CD4-positive, alpha-beta T cell treated with Interleukin-6 at 100 ng/mL for 8 hours (primary cell): ENCODE data around the gene MEIS2.

ENCODE experiments used
- DNase-seq: peaks from one replicate; pipeline ENCODE4 v3.0.0-alpha.2; 2020; ENCODE audit warnings: mixed read lengths, low spot score

MEIS2 gene

DNA sequence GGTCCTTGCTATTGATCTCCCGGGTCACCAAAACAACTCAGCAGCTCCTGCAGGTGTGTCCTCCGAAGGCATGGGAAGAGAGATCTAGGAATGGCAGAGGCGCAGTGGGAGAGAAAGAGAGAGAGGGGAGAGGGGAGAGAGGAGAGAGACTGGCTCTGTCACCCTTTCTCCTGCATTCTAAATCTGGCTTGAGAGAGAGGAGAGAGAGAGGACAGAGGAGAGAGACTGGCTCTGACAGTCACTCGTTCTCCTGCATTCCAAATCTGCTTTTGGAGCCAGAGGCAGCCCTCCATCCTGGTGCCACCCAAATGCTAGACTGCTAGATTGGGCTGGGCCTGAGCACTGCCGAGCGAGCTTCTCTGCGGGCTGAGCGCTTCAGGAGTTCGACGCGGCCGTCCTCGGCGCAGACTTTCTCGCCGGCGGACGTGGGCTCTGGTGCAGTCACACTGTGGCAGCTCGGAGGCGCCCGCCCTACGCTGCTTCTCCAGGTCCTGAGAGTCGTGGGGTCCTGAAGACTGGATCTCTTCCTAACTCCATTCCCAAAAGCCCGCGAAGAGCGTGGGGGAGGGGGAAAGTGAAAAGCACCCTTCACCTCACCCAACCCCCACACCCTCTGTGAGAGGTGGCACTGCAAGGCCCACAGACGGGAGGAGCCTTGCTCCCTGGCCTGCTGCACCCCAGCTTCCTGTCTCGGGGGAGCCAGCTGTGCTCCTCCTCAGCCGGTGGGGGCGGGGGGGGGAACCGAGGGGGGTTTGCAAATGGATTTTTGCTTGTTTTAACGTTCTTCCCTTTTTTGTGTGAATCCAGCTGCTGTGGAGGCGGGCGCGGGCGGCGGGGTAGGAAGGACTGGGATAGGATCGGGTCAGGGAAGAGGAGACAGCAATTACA, 222.3 kb downstream of the MEIS2 start:
- DNase-seq, result no peak

GRCh38 chr15:36877294-36877693, 223.1 kb downstream of the MEIS2 start:
- no peak for DNase-seq

- DNase-seq, result no peak
These were observed 224.5 kb downstream of the MEIS2 start for GRCh38 chr15:36875740-36876334.

- no peak for DNase-seq
These were observed 225.4 kb downstream of the MEIS2 start for GRCh38 chr15:36874930-36875329.

- DNase-seq, result no peak
These were observed 232.9 kb downstream of the MEIS2 start for GRCh38 chr15:36867436-36867835.

DNA sequence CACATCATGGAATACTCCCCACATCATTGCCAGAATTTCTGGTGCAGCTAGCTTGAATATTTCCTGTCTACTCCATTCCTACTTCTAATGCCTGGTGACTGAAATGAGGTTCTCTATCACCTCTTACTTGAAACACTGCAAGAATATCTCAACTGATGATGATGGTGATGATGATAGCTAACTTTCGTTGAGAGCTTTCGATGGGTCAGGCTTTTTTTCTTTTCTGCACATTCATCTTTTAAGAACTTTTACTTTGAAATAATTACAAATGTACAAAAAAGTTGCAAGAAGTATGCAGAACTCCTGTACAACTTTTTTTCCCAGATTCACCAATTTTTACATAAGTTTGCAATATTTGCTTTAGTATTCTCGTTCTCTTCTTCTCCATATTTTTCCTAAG, 233.5 kb downstream of the MEIS2 start:
- no peak for DNase-seq

- no peak for DNase-seq
These were observed 236.8 kb downstream of the MEIS2 start for GRCh38 chr15:36863570-36863969.

GRCh38 chr15:36860792-36861191, 239.6 kb downstream of the MEIS2 start:
- DNase-seq, result no peak

DNA sequence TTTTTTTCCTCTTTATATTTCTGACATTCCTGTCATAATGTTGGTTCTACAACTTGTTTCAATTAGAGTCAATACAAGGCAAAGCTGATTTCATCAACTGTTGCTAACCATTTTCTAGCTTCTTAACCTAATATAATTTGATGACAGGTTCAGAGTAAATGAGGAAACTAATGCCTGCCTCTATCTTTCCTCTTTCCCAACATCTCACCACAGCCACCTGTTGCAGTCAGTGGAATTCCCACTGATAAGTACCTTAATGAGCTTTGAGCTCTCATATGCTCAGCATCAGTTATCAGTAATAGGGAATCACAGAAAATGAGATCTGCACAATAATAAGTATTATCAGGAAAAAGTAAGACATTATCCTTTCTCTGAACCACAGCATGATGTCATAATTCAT, 241.9 kb downstream of the MEIS2 start:
- DNase-seq, result no peak

DNA sequence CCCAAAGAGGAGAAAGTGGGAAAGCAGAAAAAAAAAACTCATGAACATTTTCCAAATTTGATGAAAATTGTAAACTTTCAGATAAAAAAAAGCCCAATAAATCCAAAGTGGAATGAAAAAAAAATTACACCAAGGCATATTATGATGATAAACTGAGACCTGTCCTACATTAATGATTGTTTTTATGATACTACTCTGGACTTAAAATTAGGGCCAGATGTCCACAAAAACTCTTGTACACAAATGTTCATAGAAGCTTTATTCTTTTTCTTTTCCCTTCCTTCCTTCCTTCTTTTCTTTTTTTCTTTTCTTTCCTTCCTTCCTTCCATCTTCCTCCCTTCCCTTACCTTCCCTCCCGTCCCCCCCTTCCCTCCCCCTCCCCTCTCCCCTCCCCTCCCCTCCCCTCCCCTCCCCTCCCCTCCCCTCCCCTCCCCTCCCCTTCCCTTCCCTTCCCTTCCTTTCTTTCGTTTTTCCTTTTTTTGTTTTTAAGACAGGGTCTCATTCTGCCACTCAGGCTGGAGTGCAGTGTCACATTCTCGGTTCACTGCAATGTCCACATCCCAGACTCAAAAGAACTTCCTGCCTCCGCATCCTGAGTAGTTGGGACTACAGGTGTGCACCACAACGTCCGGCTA, 243.9 kb downstream of the MEIS2 start:
- no peak for DNase-seq

- no peak for DNase-seq
These were observed 249.5 kb downstream of the MEIS2 start for GRCh38 chr15:36850864-36851263.

DNA sequence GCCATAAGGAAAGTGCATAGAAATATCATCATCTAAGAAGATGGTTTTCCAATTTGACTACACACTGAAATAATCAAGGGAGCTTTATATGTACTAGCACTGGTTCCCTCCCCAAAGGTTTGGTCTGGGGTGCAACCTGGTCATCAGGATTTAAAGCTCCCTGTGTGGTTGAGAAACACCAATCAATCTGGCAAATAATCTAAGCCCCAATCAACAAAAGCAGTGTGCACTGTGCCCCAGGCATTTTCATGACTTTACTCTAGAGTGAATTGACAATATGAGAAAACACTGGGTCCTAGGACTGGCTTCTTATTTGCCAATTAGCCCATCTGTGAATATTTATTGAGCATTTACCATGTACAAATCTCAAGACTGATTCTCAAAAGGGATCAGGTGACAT, 255.1 kb downstream of the MEIS2 start:
- no peak for DNase-seq

DNA sequence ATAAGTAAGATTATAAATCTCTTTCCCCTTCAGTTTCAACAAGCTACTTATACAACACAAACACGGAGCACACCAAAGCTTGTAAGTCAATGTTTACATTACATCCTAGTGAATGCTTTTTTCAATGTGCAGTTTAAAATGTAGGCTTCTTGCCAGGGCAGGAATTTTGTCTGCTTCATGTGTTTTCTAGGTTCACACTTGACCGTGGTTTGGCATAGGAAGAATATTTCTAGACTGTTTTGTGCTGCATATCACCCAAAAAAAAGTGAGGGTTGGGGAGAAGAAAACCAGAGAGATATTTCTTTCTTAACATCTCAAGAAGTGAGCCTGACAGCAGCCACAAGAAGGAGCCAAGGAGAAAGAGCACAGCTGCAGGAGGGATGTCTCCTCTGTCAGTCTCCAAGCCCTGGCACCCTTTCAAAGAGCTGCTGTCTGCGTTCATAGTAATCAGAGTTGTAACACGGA, 255.8 kb downstream of the MEIS2 start:
- no peak for DNase-seq

- no peak for DNase-seq
These were observed 256.5 kb downstream of the MEIS2 start for GRCh38 chr15:36843822-36844221.

GRCh38 chr15:36841193-36841592, 259.2 kb downstream of the MEIS2 start:
- DNase-seq, result no peak
